Right renal cortex interstitium (tissue), 3 donors: ENCODE data around the gene SPOCK1. TPM values are rescaled to one million over a fixed set of nuclear protein-coding genes. Genes with fewer than 3 reads are reported as not detected.

Source experiments
- DNase-seq, 3 donors: peaks; one replicate each; pipeline ENCODE4 v3.0.0-alpha.2; 2013; ENCODE audit warnings: low read depth in 3 of 3, low spot score in 2 of 3
- polyA plus RNA-seq, 3 donors: library from polyadenylated mRNA; unstranded; fragments of 120-200 nt; gene quantifications; one replicate each; pipeline ENCODE4 v1.2.1, GENCODE V29; 2013; ENCODE audit not compliant: insufficient read length in 3 of 3

The SPOCK1 gene
- polyA plus RNA-seq, 3 donors = 8.2 to 9.8 (median 9.8) TPM

DNA sequence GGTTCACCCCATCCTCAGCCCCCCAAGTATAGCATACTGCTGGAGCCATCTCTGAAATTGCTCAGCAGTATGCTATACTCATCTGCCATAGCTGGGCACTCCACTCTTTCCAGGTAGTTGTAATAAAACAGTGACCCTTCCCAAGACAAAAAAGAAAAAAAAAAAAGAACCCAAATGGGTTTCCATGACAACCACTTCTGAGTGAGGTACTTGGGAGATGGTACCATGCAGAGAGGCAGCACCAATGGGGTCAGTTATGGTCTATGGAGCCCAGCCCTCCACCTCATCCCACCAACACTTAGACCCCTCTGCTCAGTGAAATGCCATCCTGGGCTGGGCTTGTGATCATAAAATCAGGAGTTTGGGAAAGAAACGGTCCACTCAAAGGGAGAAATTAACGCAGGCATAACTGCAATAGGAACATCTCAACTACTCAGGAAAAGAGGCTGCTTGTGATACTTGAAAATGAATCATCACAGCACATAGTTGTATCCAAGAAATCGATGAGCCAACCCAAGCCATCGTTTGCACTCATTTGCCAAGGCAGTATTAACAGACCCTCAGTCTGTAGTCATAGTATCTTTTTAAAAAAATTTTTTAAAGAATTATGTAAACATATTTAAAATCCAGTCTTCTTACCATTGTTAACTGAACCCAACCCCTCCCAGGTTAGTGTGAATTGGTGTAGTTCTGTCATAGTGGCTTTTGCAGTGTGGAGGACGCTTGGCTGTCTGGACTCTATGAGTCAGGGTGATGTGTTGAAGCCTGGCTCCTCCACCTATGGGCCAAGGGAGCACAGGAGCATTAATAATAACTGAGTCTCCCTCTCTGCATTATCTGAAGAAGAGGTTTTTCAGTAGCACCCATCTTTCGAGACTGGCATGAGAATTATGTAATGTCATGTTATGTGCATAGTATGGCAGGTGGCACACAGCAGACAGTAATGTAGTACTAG, 402.7 kb downstream of the SPOCK1 start:
- DNase-seq = no peak

- no peak for DNase-seq
Observed at GRCh38 chr5:137095597-137095996, 403.5 kb downstream of the SPOCK1 start.

DNA sequence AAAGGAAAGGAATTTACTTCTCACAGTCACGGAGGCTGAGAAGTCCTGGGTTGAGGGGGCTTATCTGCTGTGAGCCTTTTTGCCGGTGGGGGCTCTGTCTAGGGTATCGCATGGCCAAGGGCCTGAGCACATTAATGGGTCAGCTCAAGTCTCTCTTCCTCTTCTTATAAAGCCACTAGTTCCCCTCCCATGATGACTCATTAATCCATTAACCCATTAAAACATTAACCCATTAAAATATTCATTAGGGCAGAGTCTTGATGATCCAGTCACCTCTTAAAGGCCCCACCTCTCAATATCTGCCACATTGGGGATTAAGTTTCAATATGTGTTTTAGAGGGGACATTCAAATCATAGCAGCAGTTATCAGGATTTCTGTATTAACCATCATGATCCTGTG, 406.3 kb downstream of the SPOCK1 start:
- DNase-seq = no peak

GRCh38 chr5:137091472-137091871, 407.7 kb downstream of the SPOCK1 start:
- DNase-seq = peak in 1 of 3 donors; percentile 60

DNA sequence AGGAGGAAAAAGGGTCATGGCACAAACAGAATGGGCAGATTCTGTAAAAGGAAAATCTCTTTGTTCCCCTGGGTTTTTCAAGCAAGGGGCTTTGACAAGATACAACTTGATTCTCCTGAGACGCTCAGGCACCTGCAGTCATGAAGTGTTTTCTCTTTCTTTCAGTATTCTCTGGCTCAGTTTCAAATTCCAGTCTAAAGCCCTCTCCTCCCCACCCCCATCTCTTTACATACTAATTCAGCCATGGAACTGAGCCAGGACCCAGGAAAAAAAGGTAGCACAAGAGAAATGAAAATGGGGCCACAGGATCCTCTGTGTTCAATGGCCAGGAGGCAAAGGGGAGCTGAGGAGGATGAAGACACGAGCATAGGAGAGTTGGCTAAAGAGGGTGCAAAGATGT, 408.4 kb downstream of the SPOCK1 start:
- no peak for DNase-seq

DNA sequence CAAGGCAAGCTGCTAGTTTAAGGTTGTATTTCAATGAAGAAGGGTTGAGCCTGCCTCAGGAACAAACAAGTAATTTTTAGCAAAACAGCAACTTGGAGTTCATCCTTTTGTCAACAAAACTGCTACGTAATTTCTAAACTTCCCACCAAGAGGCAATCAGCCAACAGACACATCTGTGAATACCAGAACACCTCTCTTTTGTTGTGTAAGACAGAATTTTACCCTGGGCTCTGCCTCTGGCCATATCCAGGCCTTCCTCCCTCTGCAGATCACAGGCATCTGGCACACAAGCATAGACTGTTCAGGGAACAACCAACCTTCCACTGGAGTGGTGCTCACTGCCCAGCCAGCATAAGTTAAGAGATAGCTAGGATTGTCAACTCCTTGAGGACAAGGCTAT, 409.0 kb downstream of the SPOCK1 start:
- no peak for DNase-seq

GRCh38 chr5:137088175-137088574, 411.0 kb downstream of the SPOCK1 start:
- no peak for DNase-seq

DNA sequence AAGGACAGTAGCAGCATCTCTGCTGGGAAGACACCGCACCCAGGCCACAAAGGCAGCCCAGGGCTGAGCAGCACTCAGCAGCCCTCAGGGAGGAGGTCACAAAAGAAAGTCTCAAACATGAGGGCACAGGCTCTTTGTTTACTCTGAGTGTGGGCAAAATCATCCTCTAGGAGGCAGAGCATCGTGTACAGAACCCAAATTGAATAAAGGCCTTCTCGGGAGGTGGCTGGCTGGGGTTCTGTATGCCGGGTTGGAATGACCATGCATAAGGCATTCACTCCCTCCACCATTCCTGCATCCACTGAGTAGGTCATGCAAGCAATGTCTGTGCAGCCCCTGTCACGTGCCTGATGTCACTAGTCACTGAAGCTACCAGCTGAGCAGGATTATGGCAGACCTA, 412.8 kb downstream of the SPOCK1 start:
- no peak for DNase-seq

DNA sequence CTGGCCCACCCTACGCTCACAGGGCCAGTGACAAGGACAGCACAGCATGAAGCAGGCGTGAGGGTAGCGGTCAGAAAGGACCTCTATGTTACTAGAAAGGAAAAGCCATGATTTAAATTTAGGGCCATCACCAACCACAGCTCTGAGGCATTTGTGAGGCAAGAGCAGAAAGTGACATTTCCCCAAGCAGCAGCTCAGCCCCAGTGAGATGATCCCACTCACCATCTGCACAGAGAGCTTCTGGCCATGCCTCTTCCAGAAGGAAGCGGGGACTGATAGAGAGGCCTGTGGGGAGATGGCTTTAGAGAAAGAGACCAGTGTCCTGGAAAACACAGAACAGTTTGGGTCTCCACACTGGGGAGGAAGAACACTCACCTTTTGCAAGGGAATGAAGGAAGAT, 413.9 kb downstream of the SPOCK1 start:
- DNase-seq = no peak

GRCh38 chr5:137084016-137084415, 415.1 kb downstream of the SPOCK1 start:
- no peak for DNase-seq

GRCh38 chr5:137082951-137083350, 416.2 kb downstream of the SPOCK1 start:
- no peak for DNase-seq

DNA sequence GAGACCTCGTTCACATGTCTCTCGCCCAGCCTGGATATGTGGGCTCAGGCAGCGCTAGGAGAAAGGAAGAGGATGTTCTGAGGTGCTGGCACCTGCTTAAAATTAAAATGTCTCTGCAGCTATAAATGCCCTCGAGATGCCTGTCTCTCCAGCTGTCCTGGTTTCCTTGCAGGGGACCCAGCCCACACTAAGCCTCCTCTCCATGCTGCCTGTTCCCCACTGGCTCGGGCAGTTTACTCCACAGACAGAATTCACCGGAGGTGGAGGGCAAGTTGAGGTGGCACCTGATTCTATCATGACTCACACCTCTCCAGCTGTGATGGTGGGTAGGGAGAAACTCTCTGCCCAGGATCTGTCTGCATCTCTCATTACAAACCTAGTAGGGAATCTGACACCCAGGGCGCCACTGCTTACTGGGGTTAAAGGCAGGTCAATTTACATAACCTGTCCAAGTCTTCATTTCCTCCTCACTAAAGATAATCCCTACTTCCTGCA, 420.9 kb downstream of the SPOCK1 start:
- no peak for DNase-seq

- DNase-seq = no peak
Observed at GRCh38 chr5:137075163-137075970, 423.8 kb downstream of the SPOCK1 start.

GRCh38 chr5:137073189-137073588, 425.9 kb downstream of the SPOCK1 start:
- DNase-seq = no peak

- DNase-seq = no peak
Observed at GRCh38 chr5:137072361-137073115, 426.6 kb downstream of the SPOCK1 start.

- no peak for DNase-seq
Observed at GRCh38 chr5:137071931-137072330, 427.2 kb downstream of the SPOCK1 start.

GRCh38 chr5:137071526-137071925, 427.6 kb downstream of the SPOCK1 start:
- DNase-seq = no peak

DNA sequence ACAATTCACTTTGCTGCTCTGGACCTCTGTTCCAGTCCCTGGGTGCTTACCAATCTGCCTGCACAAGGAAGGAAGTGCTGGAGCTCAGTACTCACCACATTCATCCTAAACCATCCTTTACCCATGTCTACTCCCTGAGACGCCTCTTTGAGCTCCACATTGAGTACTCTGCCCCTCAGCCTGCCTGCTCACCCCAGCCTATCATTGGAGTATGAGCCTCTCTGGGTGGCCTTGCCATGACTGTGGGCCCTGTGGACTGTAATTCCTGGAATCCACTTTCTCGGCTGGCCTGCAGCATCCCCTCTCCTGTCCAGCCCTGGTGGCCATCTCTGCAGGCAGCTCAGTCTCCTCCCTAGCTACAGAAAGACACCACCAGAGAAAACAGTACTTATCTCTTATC, 428.6 kb downstream of the SPOCK1 start:
- DNase-seq = no peak

- no peak for DNase-seq
Observed at GRCh38 chr5:137069358-137069757, 429.8 kb downstream of the SPOCK1 start.

DNA sequence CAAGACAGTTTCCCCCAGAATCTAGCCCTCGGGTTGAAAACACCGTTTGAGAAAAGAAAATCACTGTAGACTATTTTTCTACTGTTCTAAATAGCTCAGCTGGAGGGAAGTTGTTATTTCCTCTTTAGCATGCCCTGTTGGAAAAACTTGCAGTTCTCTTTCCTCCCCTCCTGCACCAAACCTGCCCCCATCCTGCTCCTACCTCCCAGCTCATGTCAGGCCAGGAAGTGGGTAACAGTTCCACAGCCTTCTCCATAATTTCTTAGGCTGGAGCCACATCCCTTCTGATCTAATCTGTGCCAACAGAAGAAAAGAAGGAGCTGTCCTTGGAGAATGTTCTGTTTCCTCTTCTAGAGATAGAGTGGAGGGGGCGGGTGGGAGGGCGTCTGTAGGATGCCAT, 437.7 kb downstream of the SPOCK1 start:
- DNase-seq = no peak

DNA sequence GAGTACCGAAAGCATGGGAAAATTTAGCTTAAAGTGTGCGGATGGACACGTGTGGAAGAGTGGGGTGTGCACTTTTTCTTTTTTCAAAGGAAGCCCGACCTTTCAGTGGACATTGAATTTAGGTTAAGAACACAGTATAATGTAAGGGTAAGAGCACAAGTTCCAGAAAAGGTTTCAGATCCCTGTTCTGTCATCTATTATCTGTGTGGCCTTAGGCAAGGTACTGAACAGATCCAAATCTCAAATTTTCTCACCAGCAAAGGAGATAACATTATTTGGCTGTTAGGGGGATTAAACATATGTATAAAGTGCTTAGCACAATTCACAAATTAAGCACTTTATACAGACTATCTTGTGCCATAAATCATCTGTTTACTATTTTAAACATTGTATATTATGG, 441.0 kb downstream of the SPOCK1 start:
- no peak for DNase-seq
